HG03159 (cell line): ENCODE results near the gene BRIP1.
"Not testable (repeated sequence)": the region's sequence is repeated elsewhere in the genome, so short reads cannot be mapped to it uniquely, and the experiment has no call there.

Source experiments
- ATAC-seq: cut with Tn5 transposase; IDR thresholded peaks from one replicate; pipeline ENCODE4 v1.9.1; 2021; ENCODE audit warnings: mild to moderate bottlenecking, moderate library complexity; ENCODE audit not compliant: unreplicated experiment

Gene BRIP1

GRCh38 chr17:61862975-61863800, at the start of gene BRIP1:
Gene BRIP1, minus strand, starts transcription at chr17:61863528. Its CDS starts 1,989 bp downstream, at chr17:61861539.
- ATAC-seq, result peak; percentile 90

GRCh38 chr17:61908292-61909037, 45.1 kb upstream of the BRIP1 start:
- no peak for ATAC-seq

DNA sequence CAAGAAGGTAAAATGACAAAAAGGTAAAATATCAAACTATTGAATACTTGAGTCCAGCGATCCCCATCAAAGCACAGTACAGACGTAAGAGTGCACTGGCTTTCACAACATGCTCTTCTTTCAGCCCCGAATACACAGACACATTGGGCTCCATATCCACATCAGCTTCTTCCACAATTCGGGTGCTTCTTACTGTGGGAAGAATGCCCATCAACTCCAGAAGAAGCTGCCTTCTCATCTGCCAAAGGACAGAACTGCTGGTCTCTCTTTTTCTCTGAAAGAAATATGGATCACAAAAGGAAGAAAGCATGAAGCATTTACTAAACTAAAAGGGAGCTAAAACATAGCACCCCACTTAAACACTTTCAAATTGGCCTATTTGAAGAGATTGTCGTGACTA, 44.0 kb upstream of the BRIP1 start:
- no peak for ATAC-seq

DNA sequence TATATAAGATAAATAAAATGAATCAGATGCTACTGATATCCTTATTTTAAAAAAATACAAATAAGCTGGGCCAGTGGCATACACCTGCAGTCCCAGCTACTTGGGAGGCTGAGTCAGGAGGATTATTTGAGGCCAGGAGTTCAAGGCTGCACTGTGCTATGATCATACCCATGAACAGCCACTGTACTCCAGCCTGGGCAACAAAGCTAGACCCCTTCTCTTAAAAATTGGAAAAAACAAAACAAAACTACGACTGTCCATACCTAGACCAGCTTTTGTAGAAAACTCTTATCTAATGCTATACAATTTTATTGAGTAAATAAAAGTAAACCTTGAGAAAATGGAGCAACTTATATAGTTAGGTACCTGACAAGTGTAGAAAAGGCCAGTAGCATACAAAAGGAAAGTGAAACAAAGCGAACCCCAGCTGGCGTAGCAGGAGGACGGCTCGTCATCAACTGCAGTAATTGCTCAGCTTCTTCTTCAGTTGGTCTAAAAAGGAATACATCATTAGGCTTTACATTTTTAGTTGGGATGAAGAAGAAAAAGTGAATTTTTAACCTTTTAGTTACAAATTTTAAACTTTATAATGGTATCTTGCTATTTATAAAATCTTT, 40.9 kb upstream of the BRIP1 start:
- ATAC-seq, result peak; percentile 94

DNA sequence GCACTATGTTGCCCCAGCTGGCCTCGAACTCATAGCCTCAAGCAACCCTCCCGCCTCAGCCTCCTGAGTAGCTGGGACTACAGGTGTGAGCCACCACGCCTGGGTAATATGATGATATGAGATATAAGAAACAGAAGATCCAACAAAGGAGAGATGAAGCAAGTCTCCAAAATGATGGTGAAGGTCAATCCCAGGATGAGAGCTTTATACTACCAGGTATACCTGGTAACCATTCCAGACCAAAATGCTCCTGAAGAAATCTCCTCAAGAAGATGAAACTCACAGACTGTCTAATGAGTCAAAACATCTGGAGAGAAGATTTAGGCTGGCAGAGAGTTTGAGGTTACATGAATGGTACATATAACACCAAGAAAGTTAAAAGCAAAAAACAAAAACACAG, 39.9 kb upstream of the BRIP1 start:
- no peak for ATAC-seq

GRCh38 chr17:61897548-61898180, 34.3 kb upstream of the BRIP1 start:
- no peak for ATAC-seq

GRCh38 chr17:61895391-61895790, 32.1 kb upstream of the BRIP1 start:
- no peak for ATAC-seq

GRCh38 chr17:61894310-61894709, 31.0 kb upstream of the BRIP1 start:
- not testable (repeated sequence) for ATAC-seq

- ATAC-seq, result not testable (repeated sequence)
Measured at GRCh38 chr17:61887733-61888132, 24.4 kb upstream of the BRIP1 start.

DNA sequence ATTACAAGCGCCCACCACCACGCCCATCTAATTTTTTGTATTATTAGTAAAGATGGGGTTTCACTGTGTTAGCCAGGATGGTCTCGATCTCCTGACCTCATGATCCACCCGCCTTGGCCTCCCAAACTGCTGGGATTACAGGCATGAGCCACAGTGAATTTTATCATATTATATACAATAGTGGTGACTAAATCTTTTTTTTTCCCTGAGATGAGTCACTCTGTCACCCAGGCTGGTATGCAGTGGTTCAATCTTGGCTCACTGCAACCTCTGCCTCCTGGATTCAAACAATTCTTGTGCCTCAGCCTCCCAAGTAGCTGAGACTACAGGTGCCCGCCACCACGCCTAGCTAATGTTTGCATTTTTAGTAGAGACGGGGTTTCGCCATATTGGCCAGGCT, 22.5 kb upstream of the BRIP1 start:
- not testable (repeated sequence) for ATAC-seq

DNA sequence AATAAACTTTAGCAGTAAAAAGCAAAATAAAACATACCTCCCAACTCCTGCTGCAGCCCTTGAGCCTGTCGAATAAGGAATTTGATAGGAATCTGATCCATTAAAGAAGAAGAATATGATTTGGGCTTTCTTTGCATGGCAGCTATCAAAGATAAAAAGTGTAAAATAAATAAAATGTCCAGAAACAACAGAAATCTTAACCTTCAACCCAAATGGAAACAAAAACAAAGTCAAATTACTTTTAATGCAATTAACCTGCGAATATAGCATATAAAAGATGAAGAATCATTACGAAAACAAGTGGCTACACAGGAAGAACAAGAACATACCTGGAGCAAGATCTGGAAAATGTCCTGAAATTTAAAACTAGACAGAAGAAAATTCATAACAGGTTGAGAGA, 21.5 kb upstream of the BRIP1 start:
- no peak for ATAC-seq

- ATAC-seq, result no peak
Measured at GRCh38 chr17:61880589-61881102, 17.3 kb upstream of the BRIP1 start.

DNA sequence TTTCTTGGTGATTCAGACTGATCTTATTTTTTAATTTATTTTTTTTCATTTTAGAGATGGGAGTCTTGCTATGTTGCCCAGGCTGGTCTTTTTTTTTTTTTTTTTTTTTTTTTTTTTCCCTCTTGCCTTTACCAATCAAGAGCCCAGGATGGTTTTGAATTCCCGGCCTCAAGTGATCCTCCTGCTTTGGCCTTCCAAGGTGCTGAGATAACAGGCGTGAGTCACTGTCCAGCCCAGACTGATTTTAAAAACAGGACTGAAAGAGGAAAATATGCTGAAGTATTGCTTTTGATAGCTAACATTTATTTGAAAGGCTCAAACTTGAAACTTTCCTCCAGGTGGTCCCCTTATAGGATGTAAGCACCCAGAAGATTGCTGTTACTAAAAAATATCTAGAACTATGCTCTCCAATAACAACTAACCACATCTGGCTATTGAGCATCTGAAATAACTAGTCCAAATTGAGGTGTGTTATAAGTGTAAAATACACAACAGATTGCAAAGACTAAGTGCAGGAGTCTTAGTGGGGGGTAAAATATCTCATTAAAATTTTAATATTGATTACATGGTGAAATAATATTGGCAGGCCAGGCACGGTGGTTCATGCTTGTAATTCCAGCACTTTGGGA, 15.8 kb upstream of the BRIP1 start:
- no peak for ATAC-seq

GRCh38 chr17:61878520-61878919, 15.2 kb upstream of the BRIP1 start:
- ATAC-seq, result no peak

- no peak for ATAC-seq
Measured at GRCh38 chr17:61877837-61878236, 14.5 kb upstream of the BRIP1 start.

DNA sequence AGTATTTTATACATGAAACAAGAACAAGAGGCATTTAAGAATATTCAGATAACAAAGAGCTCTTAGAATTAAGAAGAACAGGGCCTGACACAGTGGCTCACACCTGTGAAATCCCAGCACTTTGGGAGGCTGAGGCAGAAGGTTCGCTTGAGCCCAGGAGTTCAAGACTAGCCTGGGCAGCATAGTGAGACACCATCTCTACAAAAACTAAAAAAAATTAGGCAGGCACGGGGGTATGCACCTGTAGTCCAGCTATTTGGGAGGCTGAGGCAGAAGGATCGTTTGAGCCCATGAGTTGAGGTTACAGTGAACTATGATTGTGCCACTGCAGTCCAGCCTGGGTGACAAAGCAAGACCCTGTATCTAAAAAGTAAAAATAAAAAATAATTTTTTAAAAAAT, 12.5 kb upstream of the BRIP1 start:
- no peak for ATAC-seq

DNA sequence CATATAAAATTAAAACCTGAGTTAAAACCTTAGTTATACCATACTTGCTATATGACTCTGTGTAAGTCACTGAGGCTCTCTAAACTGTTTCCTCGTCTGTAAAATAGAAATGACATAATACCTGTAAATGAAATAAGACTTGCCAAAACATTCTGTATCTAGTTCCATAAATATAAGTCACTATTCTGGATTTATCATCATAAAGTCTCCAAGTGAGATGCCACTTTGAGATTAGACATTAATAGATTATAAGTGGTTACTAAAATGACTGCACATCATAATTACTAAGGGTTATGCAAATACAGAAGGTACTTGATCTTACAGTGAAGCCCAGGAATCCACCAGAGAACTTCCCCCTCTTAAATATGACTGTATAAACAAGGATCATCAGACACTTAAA, 12.0 kb upstream of the BRIP1 start:
- no peak for ATAC-seq

GRCh38 chr17:61874075-61874474, 10.7 kb upstream of the BRIP1 start:
- no peak for ATAC-seq

DNA sequence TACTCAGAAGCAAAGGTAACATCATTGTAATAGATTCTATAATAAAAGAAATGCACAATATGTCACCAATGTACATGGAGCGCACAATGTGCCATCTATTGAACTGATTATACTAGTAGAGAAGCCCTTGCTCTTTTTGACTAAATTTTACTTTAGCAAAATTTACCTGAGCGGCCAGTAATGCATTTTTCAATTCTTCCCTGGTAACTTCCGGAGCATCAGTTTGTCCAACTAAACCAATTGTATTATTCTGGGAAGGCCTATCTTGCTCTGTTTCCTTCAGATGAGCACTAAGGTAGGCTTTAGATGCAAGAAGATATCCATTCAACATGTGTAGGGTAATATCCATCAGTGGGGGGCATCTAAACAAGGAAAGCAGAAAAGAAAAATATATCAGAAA, 8.8 kb upstream of the BRIP1 start:
- no peak for ATAC-seq

DNA sequence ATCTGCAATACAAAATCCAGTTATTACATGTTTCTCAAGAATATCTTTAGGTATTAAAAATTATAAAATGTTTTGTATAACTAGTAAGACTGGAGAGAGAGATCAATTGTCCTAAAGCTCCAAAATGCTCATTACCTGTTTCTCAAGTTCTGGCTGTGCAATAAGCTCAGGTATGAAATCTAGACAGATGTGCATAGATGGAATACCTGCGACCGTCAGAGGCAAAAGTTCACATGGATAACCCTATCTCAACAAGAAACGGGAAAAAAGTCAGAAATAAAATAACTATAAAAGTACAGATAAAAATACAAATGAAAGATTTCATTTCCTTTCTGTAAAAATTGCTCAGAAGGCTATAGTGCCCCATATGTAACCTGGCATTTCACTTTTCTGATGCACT, 5.8 kb upstream of the BRIP1 start:
- ATAC-seq, result no peak

DNA sequence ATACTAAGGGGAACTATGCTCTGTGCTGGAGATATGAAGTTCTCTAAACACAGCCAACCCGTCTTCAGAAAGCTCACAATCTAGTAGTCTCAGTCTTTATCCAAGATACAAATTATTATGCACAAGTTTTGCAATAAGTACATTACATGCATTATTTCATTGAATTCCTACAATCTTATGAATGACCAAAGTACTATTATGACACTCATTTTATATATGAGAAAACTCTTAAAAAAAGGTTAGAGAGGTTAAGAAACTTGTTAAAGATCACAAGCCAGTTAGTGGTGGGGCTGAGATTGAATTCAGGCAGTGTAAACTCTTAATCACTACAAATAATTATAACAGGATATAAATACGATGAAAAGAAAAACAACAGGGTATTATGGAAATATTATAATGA, 4.7 kb upstream of the BRIP1 start:
- no peak for ATAC-seq
